Transverse colon (tissue), 3 donors: Measurements from ENCODE around the gene FTL.

Source experiments
- CTCF ChIP-seq, 5 experiments: fragments of 200-600 bp in 3 of 5; fragments of 450-650 bp in 2 of 5; sonication (generic) in 3 of 5; IDR thresholded peaks; 1 replicate in 2 of 5; 2 replicates in 3 of 5; pipeline ENCODE4 v1.5.1; 2016 to 2017; ENCODE audit warnings: antibody characterized with exemption in 5 of 5, inconsistent platforms in 3 of 5, mild to moderate bottlenecking in 2 of 5, moderate library complexity in 1 of 5
- EP300 ChIP-seq: sonication (generic); formaldehyde crosslinking; IDR thresholded peaks from one replicate; pipeline ENCODE4 v1.6.1; 2017; ENCODE audit warnings: antibody characterized with exemption, low read depth

GRCh38 chr19:48987323-48987722, 22.2 kb downstream of the FTL start:
- TF ChIP-seq EP300 (no peak), CTCF (IDR thresholded peaks at IDR 0.05) (no peak)
